HG03139 (cell line): ENCODE data around the gene IL1A.

Experiments used
- ATAC-seq: cut with Tn5 transposase; IDR thresholded peaks from one replicate; pipeline ENCODE4 v1.9.1; 2021; ENCODE audit not compliant: unreplicated experiment

Gene IL1A

DNA sequence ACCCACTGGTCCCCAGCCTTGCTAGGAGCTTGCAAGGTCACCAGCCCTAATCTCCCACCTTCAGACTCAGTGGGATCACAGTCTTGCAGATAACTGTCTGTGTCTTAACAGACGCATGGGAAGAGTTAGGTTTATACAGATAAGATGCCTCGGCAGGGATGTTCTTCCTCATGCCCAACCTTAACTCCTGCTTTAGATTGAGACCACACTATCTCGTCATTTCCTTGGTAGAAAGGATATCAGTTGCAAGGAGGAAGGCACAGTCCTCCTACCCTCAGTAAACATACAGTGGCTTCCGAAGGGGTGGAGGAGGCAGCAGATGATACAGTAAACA is 56.3 kb downstream of the IL1A start:
- no peak for ATAC-seq

DNA sequence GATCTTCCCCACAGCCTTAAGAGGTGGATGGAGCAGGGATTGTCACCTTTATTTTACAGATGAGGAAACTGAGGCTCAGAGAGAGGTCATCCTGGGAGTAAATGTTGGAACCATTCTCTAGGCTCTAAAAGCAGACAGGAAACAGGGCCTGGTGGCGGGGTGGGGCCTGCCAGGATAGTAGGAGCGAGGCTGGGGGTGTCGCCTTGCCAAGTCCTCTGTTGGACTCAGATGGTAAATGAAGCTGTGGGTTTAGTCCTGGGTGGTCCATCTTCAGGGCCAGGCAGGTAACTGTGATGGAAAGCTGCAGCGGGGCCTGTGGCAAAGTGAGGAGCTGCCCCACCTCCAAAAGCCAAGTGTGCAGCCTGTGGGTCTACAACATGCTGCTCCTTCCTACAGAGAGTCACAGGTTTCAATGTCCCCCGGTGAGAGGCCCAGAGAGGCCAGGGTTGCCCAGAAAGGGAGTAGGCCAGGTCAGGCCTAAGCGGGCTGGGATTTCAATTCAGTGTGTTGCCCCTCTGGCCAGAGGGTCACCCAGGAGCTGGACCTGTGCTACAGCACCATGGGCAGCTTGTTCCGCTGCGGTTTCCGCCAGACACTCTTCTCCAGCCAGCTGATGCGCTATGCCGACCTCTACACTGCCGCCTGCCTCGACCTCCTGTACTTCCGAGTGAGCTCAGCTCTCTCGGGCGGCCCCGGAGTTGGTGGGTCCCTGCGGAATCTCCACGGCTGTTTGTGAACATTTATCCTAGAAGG is 56.8 kb downstream of the IL1A start:
- no peak for ATAC-seq

DNA sequence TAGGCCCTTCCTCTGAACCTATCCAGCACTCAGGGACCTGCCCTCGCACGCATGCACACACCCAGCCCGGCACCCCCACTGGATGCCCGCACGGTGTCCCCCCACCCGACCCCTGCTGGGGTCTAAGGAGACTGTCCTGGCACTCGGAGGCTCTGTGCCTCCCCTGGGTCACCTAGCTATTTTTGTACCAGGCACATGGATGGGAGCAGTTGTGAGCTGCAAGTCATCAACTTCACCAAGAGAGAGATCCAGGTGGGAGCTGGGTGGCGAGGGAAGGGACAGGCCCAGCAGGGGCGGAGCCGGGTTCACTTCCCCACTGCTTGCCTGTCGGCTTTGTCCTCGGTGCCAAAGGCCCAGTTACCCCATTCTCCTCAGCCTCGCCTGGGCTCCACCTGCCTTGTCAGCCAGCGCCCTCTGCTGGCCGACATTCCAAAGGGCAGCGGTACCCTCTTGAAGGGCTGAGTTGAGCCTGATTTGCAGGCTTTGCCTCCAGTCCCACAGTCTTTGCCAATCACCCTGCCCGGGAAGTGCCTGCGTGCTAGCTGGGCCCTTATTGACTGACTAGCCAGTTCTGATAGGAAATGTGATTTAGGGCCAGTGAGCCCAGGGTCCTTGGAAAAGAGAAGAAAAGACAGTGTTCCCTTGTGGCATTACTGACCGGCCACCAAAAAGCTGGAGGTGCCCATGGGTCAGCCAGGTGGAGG is 57.7 kb downstream of the IL1A start:
- ATAC-seq = peak; percentile 61

GRCh38 chr2:112725545-112726457 is 58.5 kb downstream of the IL1A start:
- ATAC-seq = no peak

DNA sequence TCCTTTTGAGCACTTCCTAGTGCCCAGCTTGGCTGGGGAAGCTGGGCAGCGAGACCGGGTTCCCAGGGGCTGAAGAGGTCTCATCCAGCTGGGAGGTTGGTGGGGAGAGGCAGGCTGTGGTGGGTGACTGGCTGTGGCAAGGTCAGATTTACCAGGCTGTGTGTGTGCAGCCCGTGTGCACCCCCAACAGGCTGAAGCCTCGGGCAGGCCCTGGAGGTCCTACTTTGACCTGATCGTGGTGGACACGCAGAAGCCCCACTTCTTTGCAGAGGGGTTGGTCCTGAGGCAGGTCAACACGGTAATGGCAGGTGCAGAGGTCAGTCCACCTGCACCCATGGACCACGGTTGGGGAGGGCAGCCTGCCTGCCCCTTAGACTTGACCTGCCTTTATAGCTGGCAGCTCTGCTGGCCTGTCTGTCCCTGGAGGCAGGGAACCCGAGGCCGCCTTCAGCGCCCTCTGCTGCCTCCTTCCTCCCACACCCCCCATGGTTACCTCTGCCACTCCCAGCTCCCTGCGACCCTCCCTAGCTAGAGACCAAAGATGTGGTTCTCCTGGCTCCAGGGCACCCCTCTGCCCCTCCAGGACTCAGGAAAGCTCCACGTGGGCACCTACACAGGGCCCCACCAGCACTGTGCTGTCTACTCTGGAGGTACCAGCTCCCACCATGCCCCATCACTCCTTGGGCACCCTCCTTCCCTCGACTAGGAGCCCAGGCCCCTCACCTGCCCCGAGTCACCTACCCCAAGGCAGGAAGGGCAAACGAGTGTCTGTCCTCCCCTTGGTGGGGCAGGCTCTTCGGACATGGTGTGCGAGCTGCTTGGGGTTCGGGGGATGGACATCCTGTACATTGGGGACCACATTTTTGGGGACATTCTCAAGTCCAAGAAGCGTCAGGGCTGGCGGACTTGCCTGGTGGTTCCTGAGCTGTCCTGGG is 59.4 kb downstream of the IL1A start:
- ATAC-seq = no peak

DNA sequence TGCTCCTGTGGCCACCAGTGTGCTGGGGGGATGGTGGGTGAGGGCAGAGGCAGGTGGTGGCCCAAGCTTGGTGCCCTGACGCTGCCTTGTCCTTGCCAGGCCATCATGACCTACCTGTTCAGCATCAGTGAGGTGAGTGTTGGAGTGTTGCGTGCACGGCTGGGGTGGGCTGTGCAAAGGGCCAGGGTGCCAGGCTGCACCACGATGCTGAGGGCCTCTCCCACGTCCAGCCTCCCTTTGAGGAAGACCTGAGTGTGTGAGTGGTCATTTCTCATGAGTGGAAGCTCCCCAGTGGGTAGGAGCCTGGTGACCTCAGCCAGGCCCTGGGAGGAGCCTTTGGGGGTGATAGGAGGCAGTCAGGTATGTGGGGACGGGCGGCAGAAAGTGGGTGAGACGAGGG is 60.3 kb downstream of the IL1A start:
- no peak for ATAC-seq
